A673 (cell line): ENCODE results near the gene MTREX. TPM values are rescaled to one million over a fixed set of nuclear protein-coding genes. Genes with fewer than 3 reads are reported as not detected.

ENCODE experiments used
- BruUV-seq: library from RNA; stranded (reverse); fragments of 400-500 nt; replicated peaks from 2 replicates; lab custom pipeline; 2021; lab: Mats Ljungman, UMichigan
- CTCF ChIA-PET: fragments of 300-600 bp; sonication (Branson Sonifier 250); formaldehyde crosslinking; loops from one replicate; lab custom pipeline; 2022; ENCODE audit warnings: antibody characterized with exemption; lab: Charles Lee
- POLR2A ChIA-PET: fragments of 300-600 bp; sonication (Branson Sonifier 250); formaldehyde crosslinking; loops from one replicate; lab custom pipeline; 2022; ENCODE audit warnings: antibody characterized with exemption; ENCODE audit not compliant: low non-redundant PET; lab: Charles Lee
- DNase-seq: peaks from one replicate; pipeline ENCODE4 v3.0.0-alpha.2; 2015; ENCODE audit warnings: low spot score
- H3K27ac ChIP-seq: fragments of 200-600 bp; sonication (generic); 2 replicates; pipeline ENCODE4 v1.5.1; 2016; ENCODE audit warnings: mixed run types, low read depth, mild to moderate bottlenecking, mixed read lengths, antibody characterized with exemption, low read length; ENCODE audit not compliant: poor library complexity, severe bottlenecking
- H3K27me3 ChIP-seq: fragments of 200-600 bp; sonication (generic); replicated peaks from 2 replicates; pipeline ENCODE4 v1.6.1; 2017; ENCODE audit warnings: mixed run types, low read depth, mild to moderate bottlenecking, mixed read lengths, antibody characterized with exemption, low read length; ENCODE audit not compliant: insufficient read depth, poor library complexity
- H3K36me3 ChIP-seq: fragments of 200-600 bp; sonication (generic); 2 replicates; pipeline ENCODE4 v1.6.1; 2016; ENCODE audit warnings: mixed run types, mild to moderate bottlenecking, mixed read lengths, antibody characterized with exemption, low read length; ENCODE audit not compliant: insufficient read depth, poor library complexity, severe bottlenecking
- H3K4me1 ChIP-seq: fragments of 200-600 bp; sonication (generic); 2 replicates; pipeline ENCODE4 v1.6.1; 2017; ENCODE audit warnings: mixed run types, mild to moderate bottlenecking, mixed read lengths, antibody characterized with exemption, low read length; ENCODE audit not compliant: insufficient read depth, poor library complexity, severe bottlenecking
- H3K4me3 ChIP-seq: fragments of 200-600 bp; sonication (generic); 2 replicates; pipeline ENCODE4 v1.5.1; 2016; ENCODE audit warnings: low read depth, mixed run types, mild to moderate bottlenecking, mixed read lengths, low read length; ENCODE audit not compliant: poor library complexity, severe bottlenecking
- H3K9me3 ChIP-seq: fragments of 200-600 bp; sonication (generic); 2 replicates; pipeline ENCODE4 v1.6.1; 2016; ENCODE audit warnings: mixed run types, low read depth, mild to moderate bottlenecking, mixed read lengths, antibody characterized with exemption, low read length; ENCODE audit not compliant: poor library complexity, severe bottlenecking
- EZH2 ChIP-seq: fragments of 200-600 bp; sonication (generic); IDR thresholded peaks from 2 replicates; pipeline ENCODE4 v1.6.1; 2017; ENCODE audit warnings: borderline replicate concordance, low read depth, mild to moderate bottlenecking, mixed read lengths, antibody characterized with exemption, low read length; ENCODE audit not compliant: poor library complexity, severe bottlenecking
- intact Hi-C: fragments of 100-400 bp; cut with micrococcal nuclease; formaldehyde crosslinking; loops from one replicate; pipeline ENCODE4 v1.10.0; 2022; ENCODE audit not compliant: unreplicated experiment
- total RNA-seq: library from RNA; stranded (reverse); gene quantifications from 2 replicates; pipeline ENCODE4 v1.2.3, GENCODE V29; 2021
- TF ChIP-seq, protein P1 (sequence below): fragments of 300-800, 200-600 bp; sonication (generic); conservative IDR thresholded peaks from 2 replicates; pipeline ENCODE4 v1.5.1; 2017; ENCODE audit warnings: low read depth, mild to moderate bottlenecking, antibody characterized with exemption, low read length, moderate library complexity, mixed read lengths

Gene MTREX
- total RNA-seq, 1 experiment from 2014 or later, result 135 TPM

DNA sequence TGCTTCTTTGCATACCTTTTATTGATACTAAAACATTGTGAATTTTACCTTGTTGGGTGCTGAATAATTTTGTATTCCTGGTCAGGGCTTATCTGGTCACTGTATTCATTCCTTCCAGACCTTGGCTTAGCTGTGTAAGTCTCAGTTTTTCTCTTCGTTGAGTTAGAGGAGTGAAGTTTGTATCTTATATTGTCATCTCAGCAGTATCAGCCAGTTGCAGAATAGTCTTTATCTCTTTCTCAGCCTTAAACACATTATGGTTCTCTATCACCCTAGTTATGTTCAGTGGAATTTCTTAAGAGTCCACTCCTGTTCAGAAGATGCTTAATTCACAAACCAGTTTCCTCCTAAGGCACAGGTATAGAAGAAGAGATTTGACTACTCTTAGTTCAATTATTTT lies 25.2 kb downstream of the MTREX start:
- intact Hi-C loops, result no loop called here
- no peaks in the 10 kb centered on the region for H3K9me3 ChIP-seq
- TF ChIP-seq, protein P1, sequence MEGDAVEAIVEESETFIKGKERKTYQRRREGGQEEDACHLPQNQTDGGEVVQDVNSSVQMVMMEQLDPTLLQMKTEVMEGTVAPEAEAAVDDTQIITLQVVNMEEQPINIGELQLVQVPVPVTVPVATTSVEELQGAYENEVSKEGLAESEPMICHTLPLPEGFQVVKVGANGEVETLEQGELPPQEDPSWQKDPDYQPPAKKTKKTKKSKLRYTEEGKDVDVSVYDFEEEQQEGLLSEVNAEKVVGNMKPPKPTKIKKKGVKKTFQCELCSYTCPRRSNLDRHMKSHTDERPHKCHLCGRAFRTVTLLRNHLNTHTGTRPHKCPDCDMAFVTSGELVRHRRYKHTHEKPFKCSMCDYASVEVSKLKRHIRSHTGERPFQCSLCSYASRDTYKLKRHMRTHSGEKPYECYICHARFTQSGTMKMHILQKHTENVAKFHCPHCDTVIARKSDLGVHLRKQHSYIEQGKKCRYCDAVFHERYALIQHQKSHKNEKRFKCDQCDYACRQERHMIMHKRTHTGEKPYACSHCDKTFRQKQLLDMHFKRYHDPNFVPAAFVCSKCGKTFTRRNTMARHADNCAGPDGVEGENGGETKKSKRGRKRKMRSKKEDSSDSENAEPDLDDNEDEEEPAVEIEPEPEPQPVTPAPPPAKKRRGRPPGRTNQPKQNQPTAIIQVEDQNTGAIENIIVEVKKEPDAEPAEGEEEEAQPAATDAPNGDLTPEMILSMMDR, result no peak
- TF ChIP-seq EZH2, result no peak
- H3K27me3 ChIP-seq, result no peaks in the 10 kb centered on the region
- no peaks in the 10 kb centered on the region for H3K4me1 ChIP-seq
- H3K4me3 ChIP-seq, result no peak overlapping the region
- DNase-seq, result no peak
- CTCF ChIA-PET, result no interaction called here
- H3K36me3 ChIP-seq, result peaks cover 33% of the 10 kb centered on the region
- POLR2A ChIA-PET, result no interaction called here
- no TSS peak for BruUV-seq
- H3K27ac ChIP-seq, result no peak overlapping the region

DNA sequence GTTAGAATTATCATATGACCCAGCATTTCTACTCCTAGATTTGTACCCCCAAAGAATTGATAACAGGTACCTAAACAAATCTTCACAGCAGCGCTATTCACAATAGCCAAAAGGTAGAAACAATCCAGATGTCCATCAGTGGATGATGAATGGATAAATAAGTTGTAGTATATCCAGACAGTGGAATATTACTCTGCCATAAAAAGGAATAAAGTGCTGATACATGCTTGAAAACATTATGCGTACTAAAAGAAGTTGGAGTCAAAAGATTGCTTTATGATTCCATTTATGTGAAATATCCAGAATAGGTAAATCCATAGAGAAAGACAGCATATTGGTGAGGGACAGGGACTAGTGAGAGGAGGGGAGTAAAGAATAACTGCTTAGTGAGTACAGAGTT lies 26.0 kb downstream of the MTREX start:
- intact Hi-C loops, result no loop called here
- Histone ChIP-seq H3K9me3 (no peaks in the 10 kb centered on the region), H3K36me3 (peaks cover 30% of the 10 kb centered on the region), H3K27me3 (no peaks in the 10 kb centered on the region), H3K4me1 (no peaks in the 10 kb centered on the region), H3K4me3 (no peak overlapping the region), H3K27ac (no peak overlapping the region)
- CTCF ChIA-PET, result no interaction called here
- POLR2A ChIA-PET, result no interaction called here
- no TSS peak for BruUV-seq
- no peak for DNase-seq
- no peak for TF ChIP-seq EZH2
- TF ChIP-seq, protein P1, result no peak

DNA sequence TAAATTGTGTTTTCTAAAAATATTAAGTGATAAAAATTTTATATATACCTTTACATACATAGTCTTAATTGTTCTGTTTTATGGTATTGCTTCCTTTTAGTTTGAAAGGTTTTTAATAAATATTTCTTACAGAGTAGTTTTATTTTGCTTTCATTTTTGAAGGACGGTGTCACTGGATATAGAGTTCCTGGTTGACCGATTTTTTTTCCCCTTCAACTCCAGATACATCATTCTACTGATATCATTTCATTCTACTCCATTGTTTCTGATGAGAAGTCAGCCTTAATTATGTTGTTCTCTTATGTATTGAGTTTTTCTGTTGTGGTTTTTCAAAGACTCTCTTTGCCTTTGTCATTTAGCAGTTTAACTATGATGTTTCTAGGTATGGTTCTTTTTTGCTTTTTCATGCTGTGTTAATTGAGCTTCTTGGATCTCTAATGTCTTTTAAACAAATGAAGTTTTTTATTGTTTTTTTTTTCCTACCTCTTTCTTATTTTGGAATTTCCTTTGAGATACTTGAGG lies 30.4 kb downstream of the MTREX start:
- Histone ChIP-seq H3K9me3 (no peaks in the 10 kb centered on the region), H3K27ac (no peak overlapping the region), H3K36me3 (peaks cover 23% of the 10 kb centered on the region), H3K27me3 (no peaks in the 10 kb centered on the region), H3K4me3 (no peak overlapping the region), H3K4me1 (peaks cover 5% of the 10 kb centered on the region)
- POLR2A ChIA-PET, result interaction anchor here (0.7 kb wide), 1 partner anchor 114 kb away, joined by 7 read pairs; no protein-coding TSS in a partner anchor
- CTCF ChIA-PET, result interaction anchor here (0.6 kb wide), 1 partner anchor 1226 kb away, joined by 3 read pairs; no protein-coding TSS in a partner anchor
- TF ChIP-seq EZH2, result no peak
- TF ChIP-seq, protein P1, result no peak
- intact Hi-C loops, result no loop called here
- no TSS peak for BruUV-seq
- no peak for DNase-seq
